PFSK-1 (cell line): Measurements from ENCODE around the gene DNTT.

Experiments used
- FOXP2 ChIP-seq: optimal IDR thresholded peaks from 2 replicates; pipeline ENCODE3; 2011; ENCODE audit warnings: borderline replicate concordance, control low read depth, inconsistent platforms; ENCODE audit not compliant: insufficient read depth; ENCODE audit errors: extremely low read length, extremely low read depth
- POLR2AphosphoS5 ChIP-seq: IDR thresholded peaks from 2 replicates; pipeline ENCODE4 v1.6.1; 2012; ENCODE audit warnings: low read depth, mild to moderate bottlenecking, control low read depth, low read length, moderate library complexity
- REST ChIP-seq, 2 experiments: IDR thresholded peaks; 2 replicates each; pipeline versions ENCODE4 v1.6.1 to v1.8.0; 2011 to 2012; ENCODE audit warnings: low read depth in 2 of 2, low read length in 2 of 2, control low read depth in 1 of 2, inconsistent platforms in 1 of 2, mild to moderate bottlenecking in 1 of 2, moderate library complexity in 1 of 2; ENCODE audit not compliant: insufficient read depth in 1 of 2
- SIN3A ChIP-seq: IDR thresholded peaks from 2 replicates; pipeline ENCODE4 v1.6.1; 2012; ENCODE audit warnings: mild to moderate bottlenecking, low read length, moderate library complexity, borderline replicate concordance; ENCODE audit not compliant: insufficient read depth
- TAF1 ChIP-seq: IDR thresholded peaks from 2 replicates; pipeline ENCODE4 v1.6.1; 2012; ENCODE audit warnings: low read length, control low read depth, borderline replicate concordance; ENCODE audit not compliant: insufficient read depth

The DNTT gene

GRCh38 chr10:96358851-96359540 is 54.8 kb downstream of the DNTT start, which contains the start of gene OPALIN:
Gene OPALIN (minus strand): TSS chr10:96359002. CDS start chr10:96358896, 106 bp downstream.
- no peak for TF ChIP-seq REST (IDR thresholded peaks at IDR 0.05; ENCODE audit: insufficient read depth in 1 of 2, low read depth in 2 of 2, low read length in 2 of 2)
- no peak for TF ChIP-seq FOXP2
- TF ChIP-seq SIN3A, result no peak
- no peak for TF ChIP-seq POLR2AphosphoS5
- TF ChIP-seq TAF1, result no peak

GRCh38 chr10:96359616-96360015 is 55.4 kb downstream of the DNTT start:
- TF ChIP-seq FOXP2, result no peak
- TF ChIP-seq TAF1, result no peak
- no peak for TF ChIP-seq SIN3A
- TF ChIP-seq REST (IDR thresholded peaks at IDR 0.05; ENCODE audit: insufficient read depth in 1 of 2, low read depth in 2 of 2, low read length in 2 of 2), result no peak
- TF ChIP-seq POLR2AphosphoS5, result no peak

GRCh38 chr10:96360331-96360730 is 56.1 kb downstream of the DNTT start:
- no peak for TF ChIP-seq SIN3A
- no peak for TF ChIP-seq TAF1
- TF ChIP-seq FOXP2, result no peak
- TF ChIP-seq REST (IDR thresholded peaks at IDR 0.05; ENCODE audit: insufficient read depth in 1 of 2, low read depth in 2 of 2, low read length in 2 of 2), result no peak
- TF ChIP-seq POLR2AphosphoS5, result no peak

- TF ChIP-seq POLR2AphosphoS5 (no peak), SIN3A (no peak), TAF1 (no peak), REST (IDR thresholded peaks at IDR 0.05; ENCODE audit: insufficient read depth in 1 of 2, low read depth in 2 of 2, low read length in 2 of 2) (no peak), FOXP2 (no peak)
Measured at GRCh38 chr10:96360766-96361165, 56.5 kb downstream of the DNTT start.
